HK-2 (cell line): Measurements from ENCODE around the gene CAMK2G.

Source experiments
- DNase-seq: peaks from one replicate; pipeline ENCODE4 v3.0.0-alpha.2; 2018; ENCODE audit not compliant: unreplicated experiment

Gene CAMK2G

GRCh38 chr10:73771722-73772280 is 102.6 kb downstream of the CAMK2G start:
- no peak for DNase-seq

GRCh38 chr10:73769396-73769795 is 105.0 kb downstream of the CAMK2G start:
- DNase-seq, result no peak

DNA sequence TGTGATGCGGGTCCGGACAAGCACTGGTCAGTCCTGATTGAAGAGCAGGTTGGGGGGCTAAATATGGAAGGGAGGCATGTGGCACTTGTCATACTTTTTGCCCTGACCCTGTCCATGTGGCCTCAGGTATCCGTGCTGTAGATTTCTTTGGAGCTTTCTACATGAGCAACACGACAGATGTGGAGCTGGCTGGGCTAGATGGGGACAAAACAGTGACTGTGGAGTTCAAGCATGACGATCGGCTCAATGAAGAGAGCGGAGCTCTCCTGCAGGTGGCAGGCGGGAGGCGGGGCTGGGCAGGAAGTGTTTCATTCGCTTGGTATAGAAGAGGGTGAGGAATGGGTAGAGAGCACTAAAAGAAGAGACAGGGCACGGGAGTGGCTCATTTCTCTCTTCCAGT is 105.5 kb downstream of the CAMK2G start:
- no peak for DNase-seq

- DNase-seq, result no peak
Measured at GRCh38 chr10:73765066-73765465, 109.3 kb downstream of the CAMK2G start.

- DNase-seq, result no peak
Measured at GRCh38 chr10:73763343-73763742, 111.0 kb downstream of the CAMK2G start.

- DNase-seq, result peak; percentile 41
Measured at GRCh38 chr10:73762915-73763314, 111.4 kb downstream of the CAMK2G start.
